GM12878 (cell line): Measurements from ENCODE around the gene DCDC1. TPM values are rescaled to one million over a fixed set of nuclear protein-coding genes. Genes with fewer than 3 reads are reported as not detected.

Experiments
- ASH2L ChIP-seq: fragments of 300-600, 200-600 bp; sonication (generic); IDR thresholded peaks from 2 replicates; pipeline ENCODE4 v1.6.1; 2017; ENCODE audit warnings: low read depth, mild to moderate bottlenecking, borderline replicate concordance
- BMI1 ChIP-seq: fragments of 450-650 bp; IDR thresholded peaks from 2 replicates; pipeline ENCODE4 v1.6.1; 2016; ENCODE audit warnings: mild to moderate bottlenecking, moderate library complexity, borderline replicate concordance
- CHD2 ChIP-seq: IDR thresholded peaks from 2 replicates; pipeline ENCODE4 v1.6.1; 2011; ENCODE audit warnings: low read depth, low read length, improper control_type of control experiment, borderline replicate concordance
- CHD4 ChIP-seq: fragments of 200-600 bp; sonication (generic); IDR thresholded peaks from 2 replicates; pipeline ENCODE4 v1.6.1; 2016; ENCODE audit warnings: mild to moderate bottlenecking
- ETV6 ChIP-seq, 2 experiments: fragments of 450-650 bp in 1 of 2; IDR thresholded peaks in 1 of 2; conservative IDR thresholded peaks in 1 of 2; 2 replicates each; pipeline ENCODE4 v1.6.1; 2014; ENCODE audit warnings: antibody characterized with exemption in 1 of 2, borderline replicate concordance in 1 of 2, low read depth in 1 of 2, mild to moderate bottlenecking in 1 of 2, moderate library complexity in 1 of 2
- GATAD2B ChIP-seq: fragments of 450-650 bp; conservative IDR thresholded peaks from 2 replicates; pipeline ENCODE4 v1.6.1; 2017; ENCODE audit warnings: low read depth, mild to moderate bottlenecking, moderate library complexity
- HDAC6 ChIP-seq: fragments of 200-600 bp; sonication (generic); IDR thresholded peaks from one replicate; pipeline ENCODE4 v1.8.0; 2017; ENCODE audit warnings: antibody characterized with exemption; ENCODE audit not compliant: unreplicated experiment
- MEF2B ChIP-seq: fragments of 450-650 bp; IDR thresholded peaks from 2 replicates; pipeline ENCODE4 v1.6.1; 2018; ENCODE audit warnings: mild to moderate bottlenecking, moderate library complexity; ENCODE audit not compliant: partially characterized antibody, poor library complexity, severe bottlenecking
- NBN ChIP-seq: fragments of 450-650 bp; IDR thresholded peaks from 2 replicates; pipeline ENCODE4 v1.6.1; 2016
- NR2C1 ChIP-seq: fragments of 450-650 bp; IDR thresholded peaks from 2 replicates; pipeline ENCODE4 v1.6.1; 2017; ENCODE audit warnings: antibody characterized with exemption, mild to moderate bottlenecking, moderate library complexity
- NR2F1 ChIP-seq: fragments of 450-650 bp; conservative IDR thresholded peaks from 2 replicates; pipeline ENCODE4 v1.6.1; 2017; ENCODE audit warnings: mild to moderate bottlenecking
- NRF1 ChIP-seq: conservative IDR thresholded peaks from 2 replicates; pipeline ENCODE4 v1.6.1; 2011; ENCODE audit warnings: mild to moderate bottlenecking, low read depth, low read length, improper control_type of control experiment
- PAX5 ChIP-seq: IDR thresholded peaks from 2 replicates; pipeline ENCODE4 v1.6.1; 2011; ENCODE audit warnings: low read depth, low read length, borderline replicate concordance
- PML ChIP-seq: IDR thresholded peaks from 2 replicates; pipeline ENCODE4 v1.6.1; 2012; ENCODE audit warnings: low read length, inconsistent platforms
- POLR2AphosphoS2 ChIP-seq: IDR thresholded peaks from 2 replicates; pipeline ENCODE4 v1.6.1; 2011; ENCODE audit warnings: low read depth, mild to moderate bottlenecking, low read length, improper control_type of control experiment, moderate library complexity
- SMARCA5 ChIP-seq: fragments of 450-650 bp; IDR thresholded peaks from 2 replicates; pipeline ENCODE4 v1.6.1; 2017; ENCODE audit warnings: mild to moderate bottlenecking
- SREBF2 ChIP-seq: IDR thresholded peaks from 2 replicates; pipeline ENCODE4 v1.6.1; 2012; ENCODE audit warnings: mild to moderate bottlenecking, low read length
- TCF3 ChIP-seq: IDR thresholded peaks from 2 replicates; pipeline ENCODE4 v1.6.1; 2012; ENCODE audit warnings: low read depth, mild to moderate bottlenecking, low read length, borderline replicate concordance; ENCODE audit not compliant: insufficient read depth
- YY1 ChIP-seq: IDR thresholded peaks from 2 replicates; pipeline ENCODE4 v1.6.1; 2011; ENCODE audit warnings: low read depth, mild to moderate bottlenecking, low read length
- ZNF274 ChIP-seq: IDR thresholded peaks from one replicate; pipeline ENCODE4 v1.8.0; 2011; ENCODE audit not compliant: insufficient read length, insufficient read depth
- polyA plus RNA-seq, 11 experiments: library from polyadenylated mRNA; depleted of rRNA in 4 of 11; unstranded in 6 of 11; stranded (reverse) in 5 of 11; fragments of >200 nt; fragmentation: Nextera tagmentation in 4 of 11; fragmentation: Illumina TruSeq in 1 of 11; extraction: Ambion mirVana in 4 of 11; extraction: Trizol in 1 of 11; gene quantifications; 1 replicate in 1 of 11; 2 replicates in 10 of 11; pipeline versions ENCODE4 v1.2.1 to v1.2.3, GENCODE V29; 2011 to 2016; ENCODE audit warnings: inconsistent platforms in 2 of 11, missing spikeins in 2 of 11, low read depth in 1 of 11
- total RNA-seq, 4 experiments: library from RNA; depleted of rRNA in 3 of 4; stranded (reverse); fragments of >200 nt in 3 of 4; fragmentation: Illumina TruSeq in 1 of 4; extraction: Trizol in 1 of 4; gene quantifications; 2 replicates each; pipeline versions ENCODE4 v1.2.1 to v1.2.3, GENCODE V29; 2013 to 2021
- TF ChIP-seq, protein P1 (sequence below): fragments of 150-350 bp; IDR thresholded peaks from 2 replicates; pipeline ENCODE4 v1.6.1; 2016; ENCODE audit warnings: low read depth, low read length
- TF ChIP-seq, protein P2 (sequence below): IDR thresholded peaks from 2 replicates; pipeline ENCODE4 v1.6.1; 2011; ENCODE audit warnings: borderline replicate concordance, low read depth, mild to moderate bottlenecking, moderate library complexity, mixed read lengths, low read length; ENCODE audit not compliant: insufficient read depth; ENCODE audit errors: extremely low read length
- TF ChIP-seq, protein P3 (sequence below): fragments of 450-650 bp; formaldehyde crosslinking; IDR thresholded peaks from 2 replicates; pipeline ENCODE4 v1.4.0; 2022; ENCODE audit warnings: mild to moderate bottlenecking, moderate library complexity

The DCDC1 gene
- total and polyA plus RNA-seq, 10 of the 15 experiments (the other 5 are each of a cell fraction or from before 2014, with no cell fraction given), result not detected

DNA sequence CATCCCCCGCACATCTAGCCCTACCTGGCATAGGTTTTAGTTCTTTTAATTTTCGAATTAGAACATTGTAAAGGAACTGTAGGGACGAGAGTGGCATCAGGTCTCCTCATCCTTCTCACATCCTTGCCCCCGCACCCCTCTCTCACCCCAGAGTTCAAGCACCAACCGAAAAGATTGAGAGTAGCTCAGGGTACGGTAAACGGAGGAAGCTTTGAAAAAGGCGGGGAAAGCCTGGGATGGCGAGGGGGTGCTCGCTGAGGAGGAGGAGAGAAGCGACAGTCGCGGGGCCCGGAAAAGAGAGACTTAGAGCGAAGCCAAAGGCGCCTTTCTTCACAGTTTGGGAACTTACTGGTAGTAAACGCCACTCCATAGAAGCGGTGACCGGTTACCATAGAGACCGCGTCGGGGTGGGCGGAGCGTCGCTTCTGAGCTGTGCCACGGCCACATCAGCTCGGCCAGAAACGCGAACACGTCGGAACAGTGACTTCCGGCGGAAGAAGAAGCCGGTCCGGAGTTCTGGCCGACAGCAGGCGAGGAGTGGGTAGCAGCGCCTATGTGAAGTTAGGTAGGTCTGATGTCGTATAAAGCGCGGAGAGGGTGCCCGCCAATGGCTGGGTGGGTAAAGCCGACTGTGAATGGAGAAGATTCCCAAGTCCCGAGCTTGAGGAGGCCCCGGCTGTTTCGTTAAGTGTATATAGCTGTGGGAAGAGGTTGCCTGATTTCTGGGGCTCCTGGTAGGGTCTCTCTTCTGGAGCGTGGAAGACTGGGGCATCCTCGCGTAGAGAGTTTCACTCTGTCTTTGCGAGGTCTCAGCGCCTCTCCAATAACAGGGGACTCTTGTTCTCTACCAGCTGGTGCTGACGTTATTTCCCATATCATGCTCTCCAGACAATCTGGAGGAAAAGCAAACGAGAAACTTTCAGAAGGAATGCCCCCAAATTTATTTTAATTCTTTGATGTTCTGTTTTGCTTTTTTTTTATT, at the start of gene DCDC1, which contains the start of gene DNAJC24 (continued):
- TF ChIP-seq POLR2AphosphoS2 (peak; percentile 78), GATAD2B (no peak), HDAC6 (no peak), PML (peak; percentile 92), NR2C1 (peak; percentile 47; the same call in 1 of the 2 replicates), NRF1 (no peak), BMI1 (peak; percentile 94), NR2F1 (no peak), PAX5 (no peak), ASH2L (no peak), ZNF274 (no peak), CHD2 (no peak), MEF2B (peak; percentile 44), CHD4 (no peak), NBN (peak; percentile 71; the same call in 1 of the 2 replicates), SMARCA5 (peak; percentile 79; the same call in 1 of the 2 replicates), ETV6 (conservative IDR thresholded peaks at IDR 0.05 in 1 of 2, IDR thresholded peaks at IDR 0.05 in 1 of 2; ENCODE audit: borderline replicate concordance in 1 of 2, low read depth in 1 of 2) (no peak), TCF3 (no peak), YY1 (peak; percentile 87), SREBF2 (peak; percentile 67; the same call in 1 of the 2 replicates)
- TF ChIP-seq, protein P1, sequence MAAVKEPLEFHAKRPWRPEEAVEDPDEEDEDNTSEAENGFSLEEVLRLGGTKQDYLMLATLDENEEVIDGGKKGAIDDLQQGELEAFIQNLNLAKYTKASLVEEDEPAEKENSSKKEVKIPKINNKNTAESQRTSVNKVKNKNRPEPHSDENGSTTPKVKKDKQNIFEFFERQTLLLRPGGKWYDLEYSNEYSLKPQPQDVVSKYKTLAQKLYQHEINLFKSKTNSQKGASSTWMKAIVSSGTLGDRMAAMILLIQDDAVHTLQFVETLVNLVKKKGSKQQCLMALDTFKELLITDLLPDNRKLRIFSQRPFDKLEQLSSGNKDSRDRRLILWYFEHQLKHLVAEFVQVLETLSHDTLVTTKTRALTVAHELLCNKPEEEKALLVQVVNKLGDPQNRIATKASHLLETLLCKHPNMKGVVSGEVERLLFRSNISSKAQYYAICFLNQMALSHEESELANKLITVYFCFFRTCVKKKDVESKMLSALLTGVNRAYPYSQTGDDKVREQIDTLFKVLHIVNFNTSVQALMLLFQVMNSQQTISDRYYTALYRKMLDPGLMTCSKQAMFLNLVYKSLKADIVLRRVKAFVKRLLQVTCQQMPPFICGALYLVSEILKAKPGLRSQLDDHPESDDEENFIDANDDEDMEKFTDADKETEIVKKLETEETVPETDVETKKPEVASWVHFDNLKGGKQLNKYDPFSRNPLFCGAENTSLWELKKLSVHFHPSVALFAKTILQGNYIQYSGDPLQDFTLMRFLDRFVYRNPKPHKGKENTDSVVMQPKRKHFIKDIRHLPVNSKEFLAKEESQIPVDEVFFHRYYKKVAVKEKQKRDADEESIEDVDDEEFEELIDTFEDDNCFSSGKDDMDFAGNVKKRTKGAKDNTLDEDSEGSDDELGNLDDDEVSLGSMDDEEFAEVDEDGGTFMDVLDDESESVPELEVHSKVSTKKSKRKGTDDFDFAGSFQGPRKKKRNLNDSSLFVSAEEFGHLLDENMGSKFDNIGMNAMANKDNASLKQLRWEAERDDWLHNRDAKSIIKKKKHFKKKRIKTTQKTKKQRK, result no peak
- TF ChIP-seq, protein P2, sequence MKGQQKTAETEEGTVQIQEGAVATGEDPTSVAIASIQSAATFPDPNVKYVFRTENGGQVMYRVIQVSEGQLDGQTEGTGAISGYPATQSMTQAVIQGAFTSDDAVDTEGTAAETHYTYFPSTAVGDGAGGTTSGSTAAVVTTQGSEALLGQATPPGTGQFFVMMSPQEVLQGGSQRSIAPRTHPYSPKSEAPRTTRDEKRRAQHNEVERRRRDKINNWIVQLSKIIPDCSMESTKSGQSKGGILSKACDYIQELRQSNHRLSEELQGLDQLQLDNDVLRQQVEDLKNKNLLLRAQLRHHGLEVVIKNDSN, result no peak
- TF ChIP-seq, protein P3, sequence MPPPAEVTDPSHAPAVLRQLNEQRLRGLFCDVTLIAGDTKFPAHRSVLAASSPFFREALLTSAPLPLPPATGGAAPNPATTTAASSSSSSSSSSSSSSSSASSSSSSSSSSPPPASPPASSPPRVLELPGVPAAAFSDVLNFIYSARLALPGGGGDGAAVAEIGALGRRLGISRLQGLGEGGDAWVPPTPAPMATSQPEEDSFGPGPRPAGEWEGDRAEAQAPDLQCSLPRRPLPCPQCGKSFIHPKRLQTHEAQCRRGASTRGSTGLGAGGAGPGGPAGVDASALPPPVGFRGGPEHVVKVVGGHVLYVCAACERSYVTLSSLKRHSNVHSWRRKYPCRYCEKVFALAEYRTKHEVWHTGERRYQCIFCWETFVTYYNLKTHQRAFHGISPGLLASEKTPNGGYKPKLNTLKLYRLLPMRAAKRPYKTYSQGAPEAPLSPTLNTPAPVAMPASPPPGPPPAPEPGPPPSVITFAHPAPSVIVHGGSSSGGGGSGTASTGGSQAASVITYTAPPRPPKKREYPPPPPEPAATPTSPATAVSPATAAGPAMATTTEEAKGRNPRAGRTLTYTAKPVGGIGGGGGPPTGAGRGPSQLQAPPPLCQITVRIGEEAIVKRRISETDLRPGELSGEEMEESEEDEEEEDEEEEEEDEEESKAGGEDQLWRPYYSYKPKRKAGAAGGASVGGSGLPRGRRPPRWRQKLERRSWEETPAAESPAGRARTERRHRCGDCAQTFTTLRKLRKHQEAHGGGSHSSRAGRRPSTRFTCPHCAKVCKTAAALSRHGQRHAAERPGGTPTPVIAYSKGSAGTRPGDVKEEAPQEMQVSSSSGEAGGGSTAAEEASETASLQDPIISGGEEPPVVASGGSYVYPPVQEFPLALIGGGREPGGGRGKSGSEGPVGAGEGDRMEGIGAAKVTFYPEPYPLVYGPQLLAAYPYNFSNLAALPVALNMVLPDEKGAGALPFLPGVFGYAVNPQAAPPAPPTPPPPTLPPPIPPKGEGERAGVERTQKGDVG (CRISPR knock-in tag), result no peak
